HG03159 (cell line): Measurements from ENCODE around the gene TEDC1.

Experiments used
- ATAC-seq: cut with Tn5 transposase; IDR thresholded peaks from one replicate; pipeline ENCODE4 v1.9.1; 2021; ENCODE audit warnings: mild to moderate bottlenecking, moderate library complexity; ENCODE audit not compliant: unreplicated experiment

TEDC1 gene

GRCh38 chr14:105495101-105495989 is 4.3 kb downstream of the TEDC1 start:
- ATAC-seq = no peak

GRCh38 chr14:105495990-105496830 is 5.2 kb downstream of the TEDC1 start:
- ATAC-seq = no peak

GRCh38 chr14:105496831-105497591 is 6.0 kb downstream of the TEDC1 start:
- no peak for ATAC-seq

- no peak for ATAC-seq
Measured at GRCh38 chr14:105497671-105498429, 6.8 kb downstream of the TEDC1 start.

GRCh38 chr14:105498430-105499255 is 7.6 kb downstream of the TEDC1 start:
- no peak for ATAC-seq

GRCh38 chr14:105499256-105500035 is 8.4 kb downstream of the TEDC1 start:
- no peak for ATAC-seq

- ATAC-seq = no peak
Measured at GRCh38 chr14:105500036-105500725, 9.1 kb downstream of the TEDC1 start.

- ATAC-seq = no peak
Measured at GRCh38 chr14:105500726-105501101, 9.7 kb downstream of the TEDC1 start.

- no peak for ATAC-seq
Measured at GRCh38 chr14:105501504-105502291, 10.7 kb downstream of the TEDC1 start.

- ATAC-seq = no peak
Measured at GRCh38 chr14:105502446-105503295, 11.6 kb downstream of the TEDC1 start.

GRCh38 chr14:105503296-105503640 is 12.2 kb downstream of the TEDC1 start:
- no peak for ATAC-seq

- ATAC-seq = no peak
Measured at GRCh38 chr14:105503935-105504692, 13.1 kb downstream of the TEDC1 start.

GRCh38 chr14:105505101-105505500 is 14.1 kb downstream of the TEDC1 start:
- no peak for ATAC-seq

GRCh38 chr14:105507247-105507646 is 16.2 kb downstream of the TEDC1 start:
- ATAC-seq = no peak

- ATAC-seq = no peak
Measured at GRCh38 chr14:105508069-105508468, 17.0 kb downstream of the TEDC1 start.

- ATAC-seq = no peak
Measured at GRCh38 chr14:105508601-105509000, 17.6 kb downstream of the TEDC1 start.
